HG02885 (cell line): Measurements from ENCODE around the gene MLH3.

Experiments
- ATAC-seq: cut with Tn5 transposase; IDR thresholded peaks from one replicate; pipeline ENCODE4 v1.9.1; 2021; ENCODE audit warnings: mild to moderate bottlenecking; ENCODE audit not compliant: unreplicated experiment, poor library complexity

The MLH3 gene

GRCh38 chr14:74974364-74975058 is 76.8 kb downstream of the MLH3 start:
- no peak for ATAC-seq

- no peak for ATAC-seq
Measured at GRCh38 chr14:74973905-74974363, 77.3 kb downstream of the MLH3 start.

GRCh38 chr14:74973003-74973653 is 78.1 kb downstream of the MLH3 start:
- ATAC-seq: no peak

- no peak for ATAC-seq
Measured at GRCh38 chr14:74968811-74969210, 82.5 kb downstream of the MLH3 start.

GRCh38 chr14:74965486-74966153 is 85.6 kb downstream of the MLH3 start:
- no peak for ATAC-seq

- no peak for ATAC-seq
Measured at GRCh38 chr14:74964787-74965485, 86.3 kb downstream of the MLH3 start.
